HFF-Myc (cell line): ENCODE measurements around the gene ERCC4.

Experiments used
- DNase-seq: peaks from one replicate; pipeline ENCODE4 v3.0.0-alpha.2; 2011; ENCODE audit warnings: low read depth; ENCODE audit errors: extremely low read depth
- H3K4me3 ChIP-seq: replicated peaks from 2 replicates; pipeline ENCODE4 v1.5.1; 2011; ENCODE audit warnings: low read depth, mild to moderate bottlenecking, control low read depth, low read length
- TF ChIP-seq, protein P1 (sequence below): IDR thresholded peaks from 2 replicates; pipeline ENCODE4 v1.5.1; 2012; ENCODE audit warnings: mild to moderate bottlenecking, low read depth, low read length, control low read depth; ENCODE audit errors: missing control alignments

Gene ERCC4

GRCh38 chr16:13909872-13910303 is 10.1 kb upstream of the ERCC4 start:
- TF ChIP-seq, protein P1, sequence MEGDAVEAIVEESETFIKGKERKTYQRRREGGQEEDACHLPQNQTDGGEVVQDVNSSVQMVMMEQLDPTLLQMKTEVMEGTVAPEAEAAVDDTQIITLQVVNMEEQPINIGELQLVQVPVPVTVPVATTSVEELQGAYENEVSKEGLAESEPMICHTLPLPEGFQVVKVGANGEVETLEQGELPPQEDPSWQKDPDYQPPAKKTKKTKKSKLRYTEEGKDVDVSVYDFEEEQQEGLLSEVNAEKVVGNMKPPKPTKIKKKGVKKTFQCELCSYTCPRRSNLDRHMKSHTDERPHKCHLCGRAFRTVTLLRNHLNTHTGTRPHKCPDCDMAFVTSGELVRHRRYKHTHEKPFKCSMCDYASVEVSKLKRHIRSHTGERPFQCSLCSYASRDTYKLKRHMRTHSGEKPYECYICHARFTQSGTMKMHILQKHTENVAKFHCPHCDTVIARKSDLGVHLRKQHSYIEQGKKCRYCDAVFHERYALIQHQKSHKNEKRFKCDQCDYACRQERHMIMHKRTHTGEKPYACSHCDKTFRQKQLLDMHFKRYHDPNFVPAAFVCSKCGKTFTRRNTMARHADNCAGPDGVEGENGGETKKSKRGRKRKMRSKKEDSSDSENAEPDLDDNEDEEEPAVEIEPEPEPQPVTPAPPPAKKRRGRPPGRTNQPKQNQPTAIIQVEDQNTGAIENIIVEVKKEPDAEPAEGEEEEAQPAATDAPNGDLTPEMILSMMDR: no peak
- H3K4me3 ChIP-seq: no peak overlapping the region
- DNase-seq: no peak

DNA sequence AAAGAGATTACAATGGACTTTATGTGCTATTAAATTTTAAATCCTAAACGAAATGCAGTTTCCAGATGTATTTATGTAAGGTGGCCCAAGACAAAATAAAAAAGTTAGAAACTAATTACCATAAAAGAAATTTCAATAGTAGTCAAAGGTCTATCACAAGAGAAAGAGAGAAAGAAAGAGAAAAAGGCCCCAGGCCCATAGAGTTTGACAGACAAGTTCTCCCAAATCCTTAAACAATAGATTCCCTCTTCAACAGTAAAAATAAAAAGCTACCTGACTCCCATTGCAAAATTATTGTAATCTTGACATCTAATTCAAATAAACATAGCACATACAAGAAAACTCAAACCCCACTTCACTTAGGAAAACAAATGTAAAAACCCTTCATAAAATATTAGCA is 8.6 kb upstream of the ERCC4 start:
- DNase-seq: no peak
- H3K4me3 ChIP-seq: no peak overlapping the region
- TF ChIP-seq, protein P1: no peak

DNA sequence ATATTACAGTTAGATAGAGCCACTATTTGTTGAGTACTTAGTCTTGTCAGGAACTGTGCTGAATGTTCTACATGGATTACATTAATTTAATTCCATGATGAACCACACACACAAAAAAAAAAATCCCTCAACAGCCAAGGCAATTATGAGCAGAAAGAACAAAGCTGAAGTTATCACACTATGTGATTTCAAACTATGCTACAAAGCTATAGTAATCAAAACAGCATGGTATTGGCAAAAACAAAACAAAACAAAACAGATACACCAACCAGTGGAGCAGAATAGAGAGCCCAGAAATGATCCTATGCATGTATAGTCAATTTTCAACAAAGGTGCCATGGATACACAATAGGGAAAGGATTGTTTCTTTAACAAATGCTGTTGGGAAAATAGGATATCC is 8.1 kb upstream of the ERCC4 start:
- no peak for DNase-seq
- H3K4me3 ChIP-seq: no peak overlapping the region
- TF ChIP-seq, protein P1: no peak

DNA sequence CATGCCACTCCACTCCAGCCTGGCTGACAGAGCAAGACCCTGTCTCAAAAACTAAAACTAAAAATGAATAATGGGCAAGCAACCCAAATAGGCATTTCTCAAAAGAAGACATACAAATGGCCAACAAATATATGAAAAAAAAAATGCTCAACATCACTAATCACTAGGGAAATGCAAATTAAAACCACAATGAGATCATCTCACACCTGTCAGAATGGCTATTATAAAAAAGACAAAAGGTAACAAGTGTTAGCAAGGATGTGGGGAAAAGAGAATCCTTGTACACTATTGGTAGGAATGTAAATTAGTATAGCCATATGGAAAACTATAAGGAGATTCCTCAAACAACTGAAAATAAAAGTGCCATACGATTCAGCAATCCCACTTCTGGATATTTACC is 7.1 kb upstream of the ERCC4 start:
- no peak for DNase-seq
- TF ChIP-seq, protein P1: no peak
- H3K4me3 ChIP-seq: no peak overlapping the region

- no peak for DNase-seq
- H3K4me3 ChIP-seq: no peak overlapping the region
- TF ChIP-seq, protein P1: no peak
Observed at GRCh38 chr16:13913374-13914292, 6.3 kb upstream of the ERCC4 start.

DNA sequence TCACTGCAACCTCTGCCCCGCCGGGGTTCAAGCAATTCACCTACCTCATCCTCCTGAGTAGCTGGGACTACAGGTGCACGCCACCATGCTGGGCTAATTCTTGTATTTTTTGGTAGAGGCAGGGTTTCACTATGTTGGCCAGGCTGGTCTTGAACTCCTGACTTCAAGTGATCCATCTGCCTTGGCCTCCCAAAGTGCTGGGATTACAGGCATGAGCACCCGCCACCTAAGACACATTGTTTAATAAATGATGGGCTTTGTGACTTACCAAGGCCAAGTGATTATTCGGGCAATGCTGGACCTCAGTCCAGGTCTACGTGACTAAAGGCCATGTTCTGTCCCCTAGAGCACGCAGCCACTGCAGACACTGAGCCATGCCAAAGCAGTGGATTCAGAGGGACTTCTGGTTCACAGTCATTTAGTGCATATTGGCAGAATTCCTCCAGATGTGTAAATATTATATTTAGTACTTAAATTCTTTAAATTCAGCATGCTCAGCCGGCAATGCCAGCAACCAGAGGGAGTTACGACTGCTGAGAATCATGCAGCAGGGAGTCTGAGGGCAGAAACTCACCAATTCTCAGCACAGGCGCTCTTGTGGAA is 4.8 kb upstream of the ERCC4 start:
- DNase-seq: no peak
- H3K4me3 ChIP-seq: no peak overlapping the region
- TF ChIP-seq, protein P1: no peak

- TF ChIP-seq, protein P1: no peak
- H3K4me3 ChIP-seq: peak overlapping the region; percentile 98
- DNase-seq: peak; percentile 20
Observed at GRCh38 chr16:13919330-13919682, 648 bp upstream of the ERCC4 start.
